Measurements from ENCODE around the gene KIF2C.

KIF2C gene

GRCh38 chr1:44718091-44718490, 21.5 kb upstream of the KIF2C start:
- DNase-seq (ENCODE audit: low read depth, low spot score): no peak
- Histone ChIP-seq H3K27ac (ENCODE audit: low read length) (no peak overlapping the region), H3K4me3 (ENCODE audit: low read length) (no peak overlapping the region), H3K9me3 (ENCODE audit: control insufficient read depth, insufficient read depth, low read length) (no peaks in the 10 kb centered on the region), H3K27me3 (ENCODE audit: control insufficient read depth, insufficient read depth, low read length) (no peaks in the 10 kb centered on the region), H3K4me1 (ENCODE audit: control insufficient read depth, insufficient read depth, low read length) (no peaks in the 10 kb centered on the region), H3K36me3 (ENCODE audit: control insufficient read depth, insufficient read depth, low read length) (no peaks in the 10 kb centered on the region)
- WGBS (ENCODE audit: insufficient coverage, insufficient read length): no CpG with 5 or more reads among the region's 6 CpGs

- Histone ChIP-seq H3K4me1 (ENCODE audit: control insufficient read depth, insufficient read depth, low read length) (no peaks in the 10 kb centered on the region), H3K27ac (ENCODE audit: low read length) (no peak overlapping the region), H3K36me3 (ENCODE audit: control insufficient read depth, insufficient read depth, low read length) (no peaks in the 10 kb centered on the region), H3K9me3 (ENCODE audit: control insufficient read depth, insufficient read depth, low read length) (no peaks in the 10 kb centered on the region), H3K27me3 (ENCODE audit: control insufficient read depth, insufficient read depth, low read length) (no peaks in the 10 kb centered on the region), H3K4me3 (ENCODE audit: low read length) (no peak overlapping the region)
- WGBS (ENCODE audit: insufficient coverage, insufficient read length): no CpG with 5 or more reads among the region's 5 CpGs
- no peak for DNase-seq (ENCODE audit: low read depth, low spot score)
These were observed 20.3 kb upstream of the KIF2C start for GRCh38 chr1:44719318-44719717.

GRCh38 chr1:44720281-44720680, 19.4 kb upstream of the KIF2C start:
- Histone ChIP-seq H3K27me3 (ENCODE audit: control insufficient read depth, insufficient read depth, low read length) (no peaks in the 10 kb centered on the region), H3K27ac (ENCODE audit: low read length) (no peak overlapping the region), H3K36me3 (ENCODE audit: control insufficient read depth, insufficient read depth, low read length) (no peaks in the 10 kb centered on the region), H3K4me3 (ENCODE audit: low read length) (no peak overlapping the region), H3K9me3 (ENCODE audit: control insufficient read depth, insufficient read depth, low read length) (no peaks in the 10 kb centered on the region), H3K4me1 (ENCODE audit: control insufficient read depth, insufficient read depth, low read length) (no peaks in the 10 kb centered on the region)
- DNase-seq (ENCODE audit: low read depth, low spot score): no peak
- WGBS (ENCODE audit: insufficient coverage, insufficient read length): no CpG with 5 or more reads among the region's 4 CpGs

GRCh38 chr1:44721485-44722361, 17.9 kb upstream of the KIF2C start:
- WGBS (ENCODE audit: insufficient coverage, insufficient read length): no CpG with 5 or more reads among the region's 14 CpGs

GRCh38 chr1:44723064-44723463, 16.6 kb upstream of the KIF2C start:
- DNase-seq (ENCODE audit: low read depth, low spot score): no peak
- H3K36me3 ChIP-seq (ENCODE audit: control insufficient read depth, insufficient read depth, low read length): no peaks in the 10 kb centered on the region
- no peaks in the 10 kb centered on the region for H3K4me1 ChIP-seq (ENCODE audit: control insufficient read depth, insufficient read depth, low read length)
- no peak overlapping the region for H3K4me3 ChIP-seq (ENCODE audit: low read length)
- H3K27ac ChIP-seq (ENCODE audit: low read length): no peak overlapping the region
- H3K27me3 ChIP-seq (ENCODE audit: control insufficient read depth, insufficient read depth, low read length): no peaks in the 10 kb centered on the region
- no peaks in the 10 kb centered on the region for H3K9me3 ChIP-seq (ENCODE audit: control insufficient read depth, insufficient read depth, low read length)
- no CpG with 5 or more reads among the region's 9 CpGs for WGBS (ENCODE audit: insufficient coverage, insufficient read length)

More at GRCh38 chr1:44721485-44722361, 17.9 kb upstream of the KIF2C start:
- no peaks in the 10 kb centered on the region for H3K27me3 ChIP-seq (ENCODE audit: control insufficient read depth, insufficient read depth, low read length)
- no peak overlapping the region for H3K27ac ChIP-seq (ENCODE audit: low read length)
- no peaks in the 10 kb centered on the region for H3K4me1 ChIP-seq (ENCODE audit: control insufficient read depth, insufficient read depth, low read length)
- no peaks in the 10 kb centered on the region for H3K36me3 ChIP-seq (ENCODE audit: control insufficient read depth, insufficient read depth, low read length)
- H3K4me3 ChIP-seq (ENCODE audit: low read length): no peak overlapping the region
- H3K9me3 ChIP-seq (ENCODE audit: control insufficient read depth, insufficient read depth, low read length): no peaks in the 10 kb centered on the region
- DNase-seq (ENCODE audit: low read depth, low spot score): peak; percentile 68

GRCh38 chr1:44723496-44724295, 15.9 kb upstream of the KIF2C start:
- DNase-seq (ENCODE audit: low read depth, low spot score): no peak
- H3K4me1 ChIP-seq (ENCODE audit: control insufficient read depth, insufficient read depth, low read length): no peaks in the 10 kb centered on the region

GRCh38 chr1:44724296-44724954, 15.2 kb upstream of the KIF2C start:
- Histone ChIP-seq H3K27me3 (ENCODE audit: control insufficient read depth, insufficient read depth, low read length) (no peaks in the 10 kb centered on the region), H3K4me1 (ENCODE audit: control insufficient read depth, insufficient read depth, low read length) (no peaks in the 10 kb centered on the region), H3K36me3 (ENCODE audit: control insufficient read depth, insufficient read depth, low read length) (no peaks in the 10 kb centered on the region), H3K9me3 (ENCODE audit: control insufficient read depth, insufficient read depth, low read length) (no peaks in the 10 kb centered on the region), H3K4me3 (ENCODE audit: low read length) (no peak overlapping the region), H3K27ac (ENCODE audit: low read length) (no peak overlapping the region)
- no CpG with 5 or more reads among the region's 64 CpGs for WGBS (ENCODE audit: insufficient coverage, insufficient read length)
- no peak for DNase-seq (ENCODE audit: low read depth, low spot score)

More at GRCh38 chr1:44723496-44724295, 15.9 kb upstream of the KIF2C start:
- Histone ChIP-seq H3K4me3 (ENCODE audit: low read length) (no peak overlapping the region), H3K27me3 (ENCODE audit: control insufficient read depth, insufficient read depth, low read length) (no peaks in the 10 kb centered on the region), H3K36me3 (ENCODE audit: control insufficient read depth, insufficient read depth, low read length) (no peaks in the 10 kb centered on the region), H3K27ac (ENCODE audit: low read length) (no peak overlapping the region), H3K9me3 (ENCODE audit: control insufficient read depth, insufficient read depth, low read length) (no peaks in the 10 kb centered on the region)
- no CpG with 5 or more reads among the region's 28 CpGs for WGBS (ENCODE audit: insufficient coverage, insufficient read length)

GRCh38 chr1:44724955-44725698, 14.5 kb upstream of the KIF2C start:
- Histone ChIP-seq H3K4me3 (ENCODE audit: low read length) (no peak overlapping the region), H3K36me3 (ENCODE audit: control insufficient read depth, insufficient read depth, low read length) (no peaks in the 10 kb centered on the region), H3K4me1 (ENCODE audit: control insufficient read depth, insufficient read depth, low read length) (no peaks in the 10 kb centered on the region), H3K27ac (ENCODE audit: low read length) (no peak overlapping the region), H3K27me3 (ENCODE audit: control insufficient read depth, insufficient read depth, low read length) (no peaks in the 10 kb centered on the region), H3K9me3 (ENCODE audit: control insufficient read depth, insufficient read depth, low read length) (no peaks in the 10 kb centered on the region)
- DNase-seq (ENCODE audit: low read depth, low spot score): no peak
- no CpG with 5 or more reads among the region's 27 CpGs for WGBS (ENCODE audit: insufficient coverage, insufficient read length)

GRCh38 chr1:44730741-44731512, 8.7 kb upstream of the KIF2C start, which contains the start of gene RNU5D-1:
RNU5D-1 (minus strand) TSS chr1:44731170.
- WGBS (ENCODE audit: insufficient coverage, insufficient read length): 100% methylated on average over 2 of the region's 19 CpGs
- no peak within 1 kb of the TSS for H3K4me3 ChIP-seq (ENCODE audit: low read length)

More at GRCh38 chr1:44730741-44731512, 8.7 kb upstream of the KIF2C start, which contains the start of gene RNU5D-1:
- Histone ChIP-seq H3K27ac (ENCODE audit: low read length) (no peak within 1 kb of the TSS), H3K36me3 (ENCODE audit: control insufficient read depth, insufficient read depth, low read length) (no peaks in the 10 kb centered on the region), H3K27me3 (ENCODE audit: control insufficient read depth, insufficient read depth, low read length) (no peaks in the 10 kb centered on the region), H3K4me1 (ENCODE audit: control insufficient read depth, insufficient read depth, low read length) (no peaks in the 10 kb centered on the region), H3K9me3 (ENCODE audit: control insufficient read depth, insufficient read depth, low read length) (no peaks in the 10 kb centered on the region)
- peak; percentile 89 for DNase-seq (ENCODE audit: low read depth, low spot score)
